IPS DF 6.9 (cell line): ENCODE data around the gene EFCAB14.
"Not testable (repeated sequence)": the region's sequence is repeated elsewhere in the genome, so short reads cannot be mapped to it uniquely, and the experiment has no call there.

Experiments
- DNase-seq: peaks from one replicate; pipeline ENCODE4 v3.0.0-alpha.2; 2013; ENCODE audit warnings: low read depth, low spot score
- H3K27ac ChIP-seq: one replicate; pipeline ENCODE4 v1.5.1; 2013; ENCODE audit warnings: low read length, control low read depth
- H3K27me3 ChIP-seq: 2 replicates; pipeline ENCODE4 v1.6.1; 2013; ENCODE audit warnings: mild to moderate bottlenecking, low read length; ENCODE audit not compliant: control insufficient read depth, insufficient read depth
- H3K36me3 ChIP-seq: 2 replicates; pipeline ENCODE4 v1.6.1; 2013; ENCODE audit warnings: low read length; ENCODE audit not compliant: control insufficient read depth, insufficient read depth
- H3K4me1 ChIP-seq: 2 replicates; pipeline ENCODE4 v1.6.1; 2013; ENCODE audit warnings: low read length; ENCODE audit not compliant: control insufficient read depth, insufficient read depth
- H3K4me3 ChIP-seq: 2 replicates; pipeline ENCODE4 v1.5.1; 2013; ENCODE audit warnings: mild to moderate bottlenecking, low read length
- H3K9me3 ChIP-seq: 2 replicates; pipeline ENCODE4 v1.6.1; 2013; ENCODE audit warnings: low read length, inconsistent platforms; ENCODE audit not compliant: control insufficient read depth, insufficient read depth
- WGBS: extraction: QIAGEN DNeasy Blood & Tissue Kit; methylation state at CpG from one replicate; pipeline ENCODE4 v1.1.7; 2013; ENCODE audit warnings: mixed read lengths, missing lambda C conversion rate; ENCODE audit not compliant: insufficient read length, insufficient coverage; 5-methylcytosine and 5-hydroxymethylcytosine counted together

EFCAB14 gene

GRCh38 chr1:46699666-46700065 lies 19.2 kb downstream of the EFCAB14 start:
- no peaks in the 10 kb centered on the region for H3K27me3 ChIP-seq

GRCh38 chr1:46697053-46697452 lies 21.9 kb downstream of the EFCAB14 start:
- no peaks in the 10 kb centered on the region; the same call in 1 of the 2 replicates for H3K36me3 ChIP-seq
- DNase-seq = no peak

More at GRCh38 chr1:46699666-46700065, 19.2 kb downstream of the EFCAB14 start:
- Histone ChIP-seq H3K4me3 (no peak overlapping the region), H3K27ac (no peak overlapping the region), H3K9me3 (no peaks in the 10 kb centered on the region), H3K36me3 (no peaks in the 10 kb centered on the region; the same call in 1 of the 2 replicates), H3K4me1 (no peaks in the 10 kb centered on the region)
- DNase-seq = no peak
- WGBS = no CpG with 5 or more reads among the region's 3 CpGs

GRCh38 chr1:46694676-46695075 lies 24.2 kb downstream of the EFCAB14 start:
- not testable (repeated sequence) for H3K36me3 ChIP-seq, DNase-seq, H3K9me3 ChIP-seq, H3K27ac ChIP-seq, H3K4me1 ChIP-seq, H3K4me3 ChIP-seq, H3K27me3 ChIP-seq
- no CpG with 5 or more reads among the region's 4 CpGs for WGBS

More at GRCh38 chr1:46697053-46697452, 21.9 kb downstream of the EFCAB14 start:
- Histone ChIP-seq H3K4me3 (no peak overlapping the region), H3K4me1 (no peaks in the 10 kb centered on the region), H3K9me3 (no peaks in the 10 kb centered on the region), H3K27me3 (no peaks in the 10 kb centered on the region), H3K27ac (no peak overlapping the region)
- no CpG with 5 or more reads among the region's 2 CpGs for WGBS

- WGBS = no CpG with 5 or more reads among the region's 3 CpGs
- no peaks in the 10 kb centered on the region for H3K9me3 ChIP-seq
- H3K4me3 ChIP-seq = no peak overlapping the region
- H3K36me3 ChIP-seq = peaks cover 11% of the 10 kb centered on the region
- no peak overlapping the region for H3K27ac ChIP-seq
- no peaks in the 10 kb centered on the region for H3K27me3 ChIP-seq
- DNase-seq = no peak
- H3K4me1 ChIP-seq = no peaks in the 10 kb centered on the region
These were observed 25.8 kb downstream of the EFCAB14 start for GRCh38 chr1:46692811-46693770.

- Histone ChIP-seq H3K4me1 (no peaks in the 10 kb centered on the region), H3K27me3 (no peaks in the 10 kb centered on the region), H3K27ac (no peak overlapping the region), H3K9me3 (no peaks in the 10 kb centered on the region), H3K4me3 (no peak overlapping the region), H3K36me3 (peaks cover 15% of the 10 kb centered on the region)
- no CpG with 5 or more reads among the region's 6 CpGs for WGBS
- DNase-seq = no peak
These were observed 26.7 kb downstream of the EFCAB14 start for GRCh38 chr1:46691997-46692790.

- Histone ChIP-seq H3K9me3 (no peaks in the 10 kb centered on the region), H3K4me1 (no peaks in the 10 kb centered on the region), H3K4me3 (no peak overlapping the region), H3K27me3 (no peaks in the 10 kb centered on the region), H3K36me3 (peaks cover 15% of the 10 kb centered on the region), H3K27ac (no peak overlapping the region)
- WGBS = no CpG with 5 or more reads among the region's 2 CpGs
- DNase-seq = no peak
These were observed 27.9 kb downstream of the EFCAB14 start for GRCh38 chr1:46690931-46691421.

GRCh38 chr1:46689897-46690296 lies 29.0 kb downstream of the EFCAB14 start:
- H3K9me3 ChIP-seq = no peaks in the 10 kb centered on the region
- H3K27ac ChIP-seq = no peak overlapping the region
- WGBS = no CpG with 5 or more reads among the region's 1 CpG
- H3K4me3 ChIP-seq = no peak overlapping the region
- H3K36me3 ChIP-seq = peaks cover 15% of the 10 kb centered on the region
- H3K4me1 ChIP-seq = no peaks in the 10 kb centered on the region
- no peak for DNase-seq
- no peaks in the 10 kb centered on the region for H3K27me3 ChIP-seq

GRCh38 chr1:46689356-46689755 lies 29.6 kb downstream of the EFCAB14 start:
- H3K27ac ChIP-seq = no peak overlapping the region
- H3K27me3 ChIP-seq = no peaks in the 10 kb centered on the region
- no peaks in the 10 kb centered on the region for H3K9me3 ChIP-seq
- no peak for DNase-seq
- H3K36me3 ChIP-seq = peaks cover 17% of the 10 kb centered on the region
- WGBS = no CpG with 5 or more reads among the region's 2 CpGs
- H3K4me3 ChIP-seq = no peak overlapping the region
- H3K4me1 ChIP-seq = no peaks in the 10 kb centered on the region

GRCh38 chr1:46687921-46688509 lies 30.9 kb downstream of the EFCAB14 start:
- no peak for DNase-seq
- no CpG with 5 or more reads among the region's 9 CpGs for WGBS

GRCh38 chr1:46687093-46687659 lies 31.7 kb downstream of the EFCAB14 start:
- Histone ChIP-seq H3K36me3 (peaks cover 23% of the 10 kb centered on the region), H3K27ac (no peak overlapping the region), H3K4me1 (no peaks in the 10 kb centered on the region), H3K9me3 (no peaks in the 10 kb centered on the region), H3K27me3 (no peaks in the 10 kb centered on the region), H3K4me3 (no peak overlapping the region)
- DNase-seq = no peak
- WGBS = no CpG with 5 or more reads among the region's 2 CpGs

More at GRCh38 chr1:46687921-46688509, 30.9 kb downstream of the EFCAB14 start:
- no peaks in the 10 kb centered on the region for H3K4me1 ChIP-seq
- no peak overlapping the region for H3K27ac ChIP-seq
- H3K36me3 ChIP-seq = peaks cover 23% of the 10 kb centered on the region
- H3K9me3 ChIP-seq = no peaks in the 10 kb centered on the region
- H3K4me3 ChIP-seq = no peak overlapping the region
- H3K27me3 ChIP-seq = no peaks in the 10 kb centered on the region
